ENCODE data around the gene GRAMD2B. TPM values are rescaled to one million over a fixed set of nuclear protein-coding genes. Genes with fewer than 3 reads are reported as not detected.

GRAMD2B gene
- total RNA-seq, 2 donors from 2014 or later, result 34.9 to 35.8 TPM

GRCh38 chr5:126512451-126512850, 89.2 kb downstream of the GRAMD2B start:
- ATAC-seq, result no peak
- H3K27me3 ChIP-seq, result no peaks in the 10 kb centered on the region
- H3K4me3 ChIP-seq, result no peak overlapping the region
- no peak for DNase-seq
- 80 to 87% methylated on average over 3 of the region's 3 CpGs for WGBS, 2 donors
- TF ChIP-seq POLR2A (IDR thresholded peaks at IDR 0.05), result no peak
- TF ChIP-seq, protein P1, sequence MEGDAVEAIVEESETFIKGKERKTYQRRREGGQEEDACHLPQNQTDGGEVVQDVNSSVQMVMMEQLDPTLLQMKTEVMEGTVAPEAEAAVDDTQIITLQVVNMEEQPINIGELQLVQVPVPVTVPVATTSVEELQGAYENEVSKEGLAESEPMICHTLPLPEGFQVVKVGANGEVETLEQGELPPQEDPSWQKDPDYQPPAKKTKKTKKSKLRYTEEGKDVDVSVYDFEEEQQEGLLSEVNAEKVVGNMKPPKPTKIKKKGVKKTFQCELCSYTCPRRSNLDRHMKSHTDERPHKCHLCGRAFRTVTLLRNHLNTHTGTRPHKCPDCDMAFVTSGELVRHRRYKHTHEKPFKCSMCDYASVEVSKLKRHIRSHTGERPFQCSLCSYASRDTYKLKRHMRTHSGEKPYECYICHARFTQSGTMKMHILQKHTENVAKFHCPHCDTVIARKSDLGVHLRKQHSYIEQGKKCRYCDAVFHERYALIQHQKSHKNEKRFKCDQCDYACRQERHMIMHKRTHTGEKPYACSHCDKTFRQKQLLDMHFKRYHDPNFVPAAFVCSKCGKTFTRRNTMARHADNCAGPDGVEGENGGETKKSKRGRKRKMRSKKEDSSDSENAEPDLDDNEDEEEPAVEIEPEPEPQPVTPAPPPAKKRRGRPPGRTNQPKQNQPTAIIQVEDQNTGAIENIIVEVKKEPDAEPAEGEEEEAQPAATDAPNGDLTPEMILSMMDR (IDR thresholded peaks at IDR 0.05), result no peak
- no peak overlapping the region for H3K27ac ChIP-seq
- no peaks in the 10 kb centered on the region for H3K4me1 ChIP-seq
- no peaks in the 10 kb centered on the region for H3K9me3 ChIP-seq
- H3K36me3 ChIP-seq (replicated peaks in 1 of 2; ENCODE audit: insufficient read depth in 1 of 2, low read depth in 2 of 2), result no peaks in the 10 kb centered on the region
- intact Hi-C loops (cut with DNase I), result no loop called here

- H3K27me3 ChIP-seq, result no peaks in the 10 kb centered on the region
- no peaks in the 10 kb centered on the region for H3K36me3 ChIP-seq (replicated peaks in 1 of 2; ENCODE audit: insufficient read depth in 1 of 2, low read depth in 2 of 2)
- ATAC-seq (no peak), DNase-seq (no peak)
- intact Hi-C loops (cut with DNase I), result no loop called here
- peak overlapping the region in 1 of 4 donors; percentile 12 for H3K27ac ChIP-seq
- no peak overlapping the region for H3K4me3 ChIP-seq
- H3K9me3 ChIP-seq, result no peaks in the 10 kb centered on the region
- no peak for TF ChIP-seq POLR2A (IDR thresholded peaks at IDR 0.05)
- TF ChIP-seq, protein P1 (IDR thresholded peaks at IDR 0.05), result no peak
- H3K4me1 ChIP-seq, result no peaks in the 10 kb centered on the region
- 74 to 87% methylated on average over 2 of the region's 2 CpGs for WGBS, 2 donors
Measured at GRCh38 chr5:126513302-126513701, 90.1 kb downstream of the GRAMD2B start.

DNA sequence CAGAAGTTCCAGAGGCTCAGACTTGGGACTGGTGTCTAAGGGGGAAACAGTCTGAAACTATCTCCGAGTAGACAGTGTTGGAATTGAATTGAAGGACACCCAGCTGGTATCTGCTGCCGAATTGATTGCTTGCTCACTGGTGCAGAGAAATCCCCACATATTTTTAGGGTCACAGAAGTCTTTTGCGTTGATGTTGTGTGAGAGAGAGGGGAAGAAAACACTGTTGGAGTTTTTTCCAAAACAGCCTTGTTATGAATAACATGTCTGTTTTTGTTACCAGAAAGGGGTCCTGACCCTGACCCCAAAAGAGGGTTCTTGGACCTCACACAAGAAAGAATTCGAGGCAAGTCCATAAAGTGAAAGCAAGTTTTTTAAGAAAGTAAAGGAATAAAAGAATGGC, 90.5 kb downstream of the GRAMD2B start:
- TF ChIP-seq, protein P1 (IDR thresholded peaks at IDR 0.05), result no peak
- TF ChIP-seq POLR2A (IDR thresholded peaks at IDR 0.05), result no peak
- 76 to 77% methylated on average over 4 of the region's 4 CpGs for WGBS, 2 donors

DNA sequence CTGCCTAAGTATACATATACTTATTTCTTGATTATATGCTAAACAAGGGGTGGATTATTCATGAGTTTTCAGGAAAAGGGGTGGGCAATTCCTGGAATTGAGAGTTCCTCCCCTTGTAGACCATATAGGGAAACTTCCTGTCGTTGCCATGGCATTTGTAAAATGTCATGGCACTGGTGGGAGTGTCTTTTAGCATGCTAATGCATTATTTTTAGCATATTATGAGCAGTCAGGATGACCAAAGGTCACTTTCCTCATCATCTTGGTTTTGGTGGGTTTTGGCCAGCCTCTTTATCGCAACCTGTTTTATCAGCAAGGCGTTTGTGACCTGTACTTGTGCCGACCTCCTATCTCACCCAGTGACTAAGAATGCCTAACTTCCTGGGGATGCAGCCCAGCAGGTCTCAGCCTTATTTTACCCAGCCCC, 90.9 kb downstream of the GRAMD2B start:
- Histone ChIP-seq H3K27me3 (no peaks in the 10 kb centered on the region), H3K4me3 (no peak overlapping the region), H3K36me3 (replicated peaks in 1 of 2; ENCODE audit: insufficient read depth in 1 of 2, low read depth in 2 of 2) (no peaks in the 10 kb centered on the region), H3K9me3 (no peaks in the 10 kb centered on the region), H3K27ac (no peak overlapping the region), H3K4me1 (no peaks in the 10 kb centered on the region)
- 49 to 57% methylated on average over 4 of the region's 4 CpGs for WGBS, 2 donors
- intact Hi-C loops (cut with DNase I), result no loop called here
- no peak for TF ChIP-seq POLR2A (IDR thresholded peaks at IDR 0.05)
- TF ChIP-seq, protein P1 (IDR thresholded peaks at IDR 0.05), result no peak
- no peak for DNase-seq
- ATAC-seq, result no peak

More for the DNA sequence above, 90.5 kb downstream of the GRAMD2B start:
- ATAC-seq, result no peak
- no peaks in the 10 kb centered on the region for H3K9me3 ChIP-seq
- no peak overlapping the region for H3K4me3 ChIP-seq
- no peaks in the 10 kb centered on the region for H3K4me1 ChIP-seq
- DNase-seq, result no peak
- H3K27me3 ChIP-seq, result no peaks in the 10 kb centered on the region
- H3K27ac ChIP-seq, result peak overlapping the region in 1 of 4 donors; percentile 12
- intact Hi-C loops (cut with DNase I), result no loop called here
- no peaks in the 10 kb centered on the region for H3K36me3 ChIP-seq (replicated peaks in 1 of 2; ENCODE audit: insufficient read depth in 1 of 2, low read depth in 2 of 2)

DNA sequence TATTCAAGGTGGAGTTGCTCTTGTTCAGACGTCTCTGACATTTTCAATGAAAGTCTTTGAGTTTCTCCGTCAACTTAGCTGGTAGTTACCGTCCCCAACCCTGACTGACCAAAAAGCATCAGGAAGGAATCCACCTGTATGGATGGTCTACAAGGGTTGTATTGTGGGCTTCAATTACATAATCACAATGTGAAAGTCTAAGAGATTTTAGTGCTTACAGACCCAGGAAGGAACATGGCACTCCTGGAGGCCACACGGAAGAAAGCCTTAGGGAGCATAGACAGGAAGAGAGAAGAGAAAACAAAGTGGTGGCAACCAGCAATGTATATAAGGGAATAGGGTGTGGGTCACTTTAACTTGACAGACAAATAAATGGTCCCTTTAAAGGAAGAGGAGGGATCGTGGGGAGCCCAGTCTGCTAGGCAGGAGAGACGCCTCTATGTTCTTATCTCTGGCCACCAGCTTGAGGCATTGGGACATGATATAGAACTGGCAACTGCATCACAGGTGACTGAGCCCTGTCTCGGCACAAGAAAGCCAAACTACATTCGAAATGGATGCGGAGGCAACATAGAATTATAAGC, 91.4 kb downstream of the GRAMD2B start:
- TF ChIP-seq, protein P1 (IDR thresholded peaks at IDR 0.05), result no peak
- no peak for TF ChIP-seq POLR2A (IDR thresholded peaks at IDR 0.05)
- intact Hi-C loops (cut with DNase I), result no loop called here
- Histone ChIP-seq H3K9me3 (no peaks in the 10 kb centered on the region), H3K4me1 (peaks cover 3% of the 10 kb centered on the region), H3K4me3 (no peak overlapping the region), H3K36me3 (replicated peaks in 1 of 2; ENCODE audit: insufficient read depth in 1 of 2, low read depth in 2 of 2) (no peaks in the 10 kb centered on the region), H3K27ac (no peak overlapping the region), H3K27me3 (no peaks in the 10 kb centered on the region)
- 85% methylated on average over 9 of the region's 9 CpGs for WGBS, 2 donors
- DNase-seq, result no peak
- ATAC-seq, result no peak

Data from body of pancreas (tissue), 4 donors.